ENCODE data around the gene THAP5.

Gene THAP5

DNA sequence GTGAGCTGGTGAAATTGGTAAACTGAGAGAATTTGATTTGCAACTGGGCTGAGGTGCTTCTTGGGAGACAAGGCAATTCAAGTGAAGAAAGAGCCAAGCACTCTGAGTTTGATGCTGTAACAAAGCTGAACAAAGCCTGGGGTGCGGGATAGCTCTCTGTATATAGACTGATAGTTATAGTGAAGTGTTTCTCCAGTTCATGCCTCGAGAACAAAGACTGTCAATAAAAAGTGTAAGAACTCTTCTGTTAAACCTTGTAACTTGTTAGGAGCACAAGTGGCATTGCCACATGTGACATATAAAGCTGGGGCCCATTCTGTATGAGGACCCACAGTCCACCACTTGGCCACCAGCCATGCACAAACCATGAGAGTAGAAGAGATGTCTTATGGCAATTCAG is 32.3 kb downstream of the THAP5 start:
- Histone ChIP-seq H3K4me3 (ENCODE audit: insufficient read depth, low read depth, low read length, poor library complexity, severe bottlenecking) (no peak overlapping the region), H3K27me3 (replicated peaks; ENCODE audit: control insufficient read depth, insufficient read depth, low read length, poor library complexity, severe bottlenecking) (no peaks in the 10 kb centered on the region), H3K4me1 (ENCODE audit: control insufficient read depth, insufficient read depth, low read length, poor library complexity, severe bottlenecking) (no peaks in the 10 kb centered on the region), H3K27ac (ENCODE audit: insufficient read depth, low read length, poor library complexity, severe bottlenecking) (no peak overlapping the region), H3K9me3 (ENCODE audit: control insufficient read depth, low read length) (no peaks in the 10 kb centered on the region), H3K36me3 (ENCODE audit: control insufficient read depth, insufficient read depth, low read length) (no peaks in the 10 kb centered on the region)
- no peak for DNase-seq

GRCh38 chr7:108535744-108536143 is 33.8 kb downstream of the THAP5 start:
- Histone ChIP-seq H3K27me3 (replicated peaks; ENCODE audit: control insufficient read depth, insufficient read depth, low read length, poor library complexity, severe bottlenecking) (no peaks in the 10 kb centered on the region), H3K36me3 (ENCODE audit: control insufficient read depth, insufficient read depth, low read length) (no peaks in the 10 kb centered on the region), H3K27ac (ENCODE audit: insufficient read depth, low read length, poor library complexity, severe bottlenecking) (no peak overlapping the region), H3K9me3 (ENCODE audit: control insufficient read depth, low read length) (no peaks in the 10 kb centered on the region), H3K4me3 (ENCODE audit: insufficient read depth, low read depth, low read length, poor library complexity, severe bottlenecking) (no peak overlapping the region), H3K4me1 (ENCODE audit: control insufficient read depth, insufficient read depth, low read length, poor library complexity, severe bottlenecking) (no peaks in the 10 kb centered on the region)
- no peak for DNase-seq

- H3K27ac ChIP-seq (ENCODE audit: insufficient read depth, low read length, poor library complexity, severe bottlenecking), result no peak overlapping the region
- DNase-seq, result no peak
- H3K9me3 ChIP-seq (ENCODE audit: control insufficient read depth, low read length), result no peaks in the 10 kb centered on the region
- H3K36me3 ChIP-seq (ENCODE audit: control insufficient read depth, insufficient read depth, low read length), result no peaks in the 10 kb centered on the region
- H3K4me1 ChIP-seq (ENCODE audit: control insufficient read depth, insufficient read depth, low read length, poor library complexity, severe bottlenecking), result no peaks in the 10 kb centered on the region
- H3K4me3 ChIP-seq (ENCODE audit: insufficient read depth, low read depth, low read length, poor library complexity, severe bottlenecking), result no peak overlapping the region
- no peaks in the 10 kb centered on the region for H3K27me3 ChIP-seq (replicated peaks; ENCODE audit: control insufficient read depth, insufficient read depth, low read length, poor library complexity, severe bottlenecking)
Observed at GRCh38 chr7:108535257-108535656, 34.2 kb downstream of the THAP5 start.

- H3K4me3 ChIP-seq (ENCODE audit: insufficient read depth, low read depth, low read length, poor library complexity, severe bottlenecking), result no peak overlapping the region
- H3K9me3 ChIP-seq (ENCODE audit: control insufficient read depth, low read length), result no peaks in the 10 kb centered on the region
- H3K27ac ChIP-seq (ENCODE audit: insufficient read depth, low read length, poor library complexity, severe bottlenecking), result no peak overlapping the region
- DNase-seq, result no peak
- no peaks in the 10 kb centered on the region for H3K27me3 ChIP-seq (replicated peaks; ENCODE audit: control insufficient read depth, insufficient read depth, low read length, poor library complexity, severe bottlenecking)
- H3K36me3 ChIP-seq (ENCODE audit: control insufficient read depth, insufficient read depth, low read length), result no peaks in the 10 kb centered on the region
- H3K4me1 ChIP-seq (ENCODE audit: control insufficient read depth, insufficient read depth, low read length, poor library complexity, severe bottlenecking), result no peaks in the 10 kb centered on the region
Observed at GRCh38 chr7:108533712-108534111, 35.8 kb downstream of the THAP5 start.

DNA sequence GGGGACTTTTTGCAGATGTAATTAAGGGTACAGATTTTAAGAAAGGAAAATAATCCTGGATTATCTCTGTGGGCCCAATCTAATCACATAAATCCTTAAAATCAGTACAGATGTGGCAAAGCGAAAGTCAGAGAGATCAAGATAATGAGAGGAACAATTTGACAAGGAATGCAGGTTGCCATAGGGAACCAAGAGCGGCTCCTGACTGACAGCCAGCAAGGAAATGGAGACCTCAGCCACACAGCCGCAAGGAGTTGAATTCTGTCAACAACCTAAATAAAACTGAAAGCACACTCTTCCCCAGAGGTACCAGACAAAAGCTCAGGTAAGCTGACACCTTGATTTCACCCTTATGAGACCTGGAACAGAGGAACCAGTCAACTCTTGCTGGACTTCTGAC is 40.2 kb downstream of the THAP5 start:
- H3K4me1 ChIP-seq (ENCODE audit: control insufficient read depth, insufficient read depth, low read length, poor library complexity, severe bottlenecking), result peaks cover 6% of the 10 kb centered on the region
- no peak overlapping the region for H3K4me3 ChIP-seq (ENCODE audit: insufficient read depth, low read depth, low read length, poor library complexity, severe bottlenecking)
- H3K36me3 ChIP-seq (ENCODE audit: control insufficient read depth, insufficient read depth, low read length), result no peaks in the 10 kb centered on the region
- no peaks in the 10 kb centered on the region for H3K9me3 ChIP-seq (ENCODE audit: control insufficient read depth, low read length)
- no peaks in the 10 kb centered on the region for H3K27me3 ChIP-seq (replicated peaks; ENCODE audit: control insufficient read depth, insufficient read depth, low read length, poor library complexity, severe bottlenecking)
- no peak for DNase-seq
- H3K27ac ChIP-seq (ENCODE audit: insufficient read depth, low read length, poor library complexity, severe bottlenecking), result no peak overlapping the region

GRCh38 chr7:108528183-108528712 is 41.3 kb downstream of the THAP5 start:
- peaks cover 6% of the 10 kb centered on the region for H3K4me1 ChIP-seq (ENCODE audit: control insufficient read depth, insufficient read depth, low read length, poor library complexity, severe bottlenecking)
- no peak for DNase-seq
- no peaks in the 10 kb centered on the region for H3K36me3 ChIP-seq (ENCODE audit: control insufficient read depth, insufficient read depth, low read length)
- H3K27ac ChIP-seq (ENCODE audit: insufficient read depth, low read length, poor library complexity, severe bottlenecking), result no peak overlapping the region
- H3K9me3 ChIP-seq (ENCODE audit: control insufficient read depth, low read length), result no peaks in the 10 kb centered on the region
- no peaks in the 10 kb centered on the region for H3K27me3 ChIP-seq (replicated peaks; ENCODE audit: control insufficient read depth, insufficient read depth, low read length, poor library complexity, severe bottlenecking)
- no peak overlapping the region for H3K4me3 ChIP-seq (ENCODE audit: insufficient read depth, low read depth, low read length, poor library complexity, severe bottlenecking)

- Histone ChIP-seq H3K4me1 (ENCODE audit: control insufficient read depth, insufficient read depth, low read length, poor library complexity, severe bottlenecking) (peaks cover 6% of the 10 kb centered on the region), H3K9me3 (ENCODE audit: control insufficient read depth, low read length) (no peaks in the 10 kb centered on the region), H3K27ac (ENCODE audit: insufficient read depth, low read length, poor library complexity, severe bottlenecking) (peak overlapping the region; percentile 97), H3K27me3 (replicated peaks; ENCODE audit: control insufficient read depth, insufficient read depth, low read length, poor library complexity, severe bottlenecking) (no peaks in the 10 kb centered on the region), H3K4me3 (ENCODE audit: insufficient read depth, low read depth, low read length, poor library complexity, severe bottlenecking) (peak overlapping the region; percentile 71), H3K36me3 (ENCODE audit: control insufficient read depth, insufficient read depth, low read length) (no peaks in the 10 kb centered on the region)
- no peak for DNase-seq
Observed at GRCh38 chr7:108526768-108527017, 42.8 kb downstream of the THAP5 start.

DNA sequence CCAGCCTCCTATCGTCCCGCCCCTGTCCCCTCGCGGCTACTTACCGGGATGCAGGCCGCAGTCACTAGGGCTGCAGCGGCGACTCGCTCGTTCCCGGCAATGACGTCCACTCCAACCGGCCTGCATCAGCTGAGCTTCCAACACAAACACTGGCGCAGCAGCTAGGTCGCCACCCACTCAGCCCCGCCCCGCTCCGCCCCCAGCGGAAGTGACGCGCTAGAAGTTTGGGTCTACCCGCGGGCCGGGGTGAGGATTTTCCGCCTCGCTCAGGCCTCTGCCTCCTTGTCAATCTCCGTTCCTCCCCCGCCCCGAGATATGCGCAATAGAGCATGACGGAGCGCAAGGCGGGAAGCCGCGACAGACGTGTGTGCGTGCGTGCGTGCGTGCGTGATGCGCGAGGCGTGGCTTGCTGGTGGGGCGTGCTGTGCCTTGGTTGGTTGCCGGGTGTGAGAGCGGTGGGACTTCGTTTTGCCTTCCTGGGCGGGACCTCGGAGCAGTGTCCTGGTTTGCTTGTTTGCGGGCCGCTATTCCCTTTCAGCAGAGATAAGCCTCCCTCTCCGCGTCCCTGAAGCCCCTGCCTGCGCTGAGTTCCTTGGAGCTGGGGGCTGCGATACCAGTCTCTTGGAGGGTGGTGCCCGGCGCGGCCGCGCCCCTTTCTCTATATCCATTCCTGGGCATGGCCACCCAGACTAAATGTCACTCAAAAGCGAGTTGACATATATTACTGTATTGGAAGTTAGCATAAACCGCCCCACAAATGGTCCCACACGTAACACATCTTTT is 43.3 kb downstream of the THAP5 start, which contains the start of gene PNPLA8:
TSS of gene PNPLA8 (minus strand) at position 151 of the 783 bp plus-strand sequence. CDS start 10,644 bp downstream, outside the sequence.
- Histone ChIP-seq H3K36me3 (ENCODE audit: control insufficient read depth, insufficient read depth, low read length) (no peaks in the 10 kb centered on the region), H3K9me3 (ENCODE audit: control insufficient read depth, low read length) (no peaks in the 10 kb centered on the region), H3K4me3 (ENCODE audit: insufficient read depth, low read depth, low read length, poor library complexity, severe bottlenecking) (peak within 1 kb of the TSS; percentile 86), H3K27me3 (replicated peaks; ENCODE audit: control insufficient read depth, insufficient read depth, low read length, poor library complexity, severe bottlenecking) (no peaks in the 10 kb centered on the region), H3K27ac (ENCODE audit: insufficient read depth, low read length, poor library complexity, severe bottlenecking) (peak within 1 kb of the TSS; percentile 97), H3K4me1 (ENCODE audit: control insufficient read depth, insufficient read depth, low read length, poor library complexity, severe bottlenecking) (peaks cover 6% of the 10 kb centered on the region)
- DNase-seq, result peak; percentile 99 to 100 (median 100)

DNA sequence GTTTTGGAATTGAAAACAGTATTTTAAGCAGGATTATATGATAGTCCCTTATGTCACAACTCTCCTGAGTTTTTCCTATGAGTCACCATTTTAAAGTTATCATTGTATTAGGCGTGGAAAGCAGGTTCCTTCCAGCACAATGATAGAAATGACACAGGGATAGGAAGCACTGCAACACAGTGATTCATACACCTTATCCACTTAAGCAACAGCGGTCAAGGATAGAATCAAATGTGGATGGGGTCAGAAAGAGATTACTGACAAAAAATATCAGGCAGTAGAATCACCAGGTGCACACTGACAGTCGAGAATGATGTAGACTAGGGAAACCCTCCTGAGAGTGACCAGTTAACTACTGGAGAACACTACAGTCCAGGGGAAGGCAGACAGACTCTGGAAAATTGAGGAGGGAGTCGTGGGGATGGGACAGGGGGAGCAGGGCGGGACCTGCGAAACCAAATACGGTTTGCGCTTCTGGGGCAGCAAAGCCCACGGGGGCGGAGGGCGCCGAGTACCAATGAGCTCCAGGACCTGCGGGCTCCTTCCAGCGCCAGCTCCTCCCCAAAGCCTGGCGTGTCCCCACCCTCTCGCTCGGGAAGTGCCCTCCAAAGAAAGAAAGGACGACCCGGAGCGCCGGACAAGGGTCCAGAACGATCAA is 44.0 kb downstream of the THAP5 start:
- no peaks in the 10 kb centered on the region for H3K9me3 ChIP-seq (ENCODE audit: control insufficient read depth, low read length)
- H3K4me3 ChIP-seq (ENCODE audit: insufficient read depth, low read depth, low read length, poor library complexity, severe bottlenecking), result peak overlapping the region; percentile 86
- no peak for DNase-seq

GRCh38 chr7:108522780-108523179 is 46.7 kb downstream of the THAP5 start:
- H3K27me3 ChIP-seq (replicated peaks; ENCODE audit: control insufficient read depth, insufficient read depth, low read length, poor library complexity, severe bottlenecking), result no peaks in the 10 kb centered on the region
- no peak overlapping the region for H3K4me3 ChIP-seq (ENCODE audit: insufficient read depth, low read depth, low read length, poor library complexity, severe bottlenecking)
- H3K4me1 ChIP-seq (ENCODE audit: control insufficient read depth, insufficient read depth, low read length, poor library complexity, severe bottlenecking), result peaks cover 6% of the 10 kb centered on the region
- no peaks in the 10 kb centered on the region for H3K9me3 ChIP-seq (ENCODE audit: control insufficient read depth, low read length)
- no peak for DNase-seq
- no peak overlapping the region for H3K27ac ChIP-seq (ENCODE audit: insufficient read depth, low read length, poor library complexity, severe bottlenecking)
- H3K36me3 ChIP-seq (ENCODE audit: control insufficient read depth, insufficient read depth, low read length), result peaks cover 15% of the 10 kb centered on the region

More for the DNA sequence above, 44.0 kb downstream of the THAP5 start:
- peaks cover 6% of the 10 kb centered on the region for H3K4me1 ChIP-seq (ENCODE audit: control insufficient read depth, insufficient read depth, low read length, poor library complexity, severe bottlenecking)
- no peaks in the 10 kb centered on the region for H3K36me3 ChIP-seq (ENCODE audit: control insufficient read depth, insufficient read depth, low read length)
- H3K27ac ChIP-seq (ENCODE audit: insufficient read depth, low read length, poor library complexity, severe bottlenecking), result peak overlapping the region; percentile 94
- no peaks in the 10 kb centered on the region for H3K27me3 ChIP-seq (replicated peaks; ENCODE audit: control insufficient read depth, insufficient read depth, low read length, poor library complexity, severe bottlenecking)
